ENCODE measurements around the gene CEACAM19.

Gene CEACAM19

DNA sequence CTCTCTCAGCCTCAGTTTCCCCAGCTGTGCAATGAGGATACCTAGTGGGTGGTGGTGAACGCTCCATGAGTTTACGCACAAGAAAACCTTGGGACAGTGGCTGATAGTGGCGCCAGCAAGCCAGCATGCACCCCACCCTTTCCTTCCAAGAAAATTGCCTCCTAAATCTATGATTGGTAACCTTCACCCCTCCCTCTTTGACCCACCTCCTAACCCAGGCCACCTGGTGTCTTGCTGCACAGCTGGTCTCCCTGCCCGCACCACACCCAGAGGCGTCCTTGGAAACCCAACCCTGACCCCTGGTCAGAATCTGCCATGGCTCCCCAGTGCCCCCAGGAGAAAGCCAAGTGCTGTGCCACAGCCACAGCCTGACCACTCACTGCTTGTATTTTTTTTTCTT is 54.4 kb downstream of the CEACAM19 start:
- DNase-seq: no peak

GRCh38 chr19:44726465-44726864 is 55.2 kb downstream of the CEACAM19 start:
- no peak for DNase-seq

GRCh38 chr19:44728178-44728577 is 56.9 kb downstream of the CEACAM19 start:
- no peak for DNase-seq

DNA sequence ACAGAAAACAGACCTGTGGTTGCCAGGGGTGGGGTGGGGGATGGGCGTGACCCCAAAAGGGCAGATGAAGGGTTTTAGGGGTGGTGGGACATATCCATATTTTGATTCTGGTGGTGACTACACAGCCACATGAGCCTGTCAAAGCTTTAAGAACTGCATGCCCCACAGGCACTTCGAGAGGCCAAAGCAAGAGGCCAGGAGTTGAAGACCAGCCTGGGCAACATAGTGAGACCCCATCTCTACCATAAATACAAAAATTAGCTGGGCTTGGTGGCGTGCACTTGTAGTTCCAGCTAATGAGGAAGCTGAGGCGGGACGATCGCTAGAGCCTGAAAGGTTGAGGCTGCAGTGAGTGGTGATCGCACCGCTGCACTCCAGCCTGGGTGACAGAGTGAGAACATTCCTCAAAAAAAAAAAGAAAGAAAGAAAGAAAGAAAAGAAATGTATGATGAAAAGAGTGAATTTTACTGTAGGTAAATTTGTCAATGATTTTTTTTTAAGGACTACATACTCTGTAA is 58.3 kb downstream of the CEACAM19 start:
- no peak for DNase-seq

- DNase-seq: no peak
These were observed 59.8 kb downstream of the CEACAM19 start for GRCh38 chr19:44731081-44731480.

GRCh38 chr19:44731622-44732021 is 60.3 kb downstream of the CEACAM19 start:
- DNase-seq: no peak

GRCh38 chr19:44732235-44733014 is 61.1 kb downstream of the CEACAM19 start:
- no peak for DNase-seq

Measured in NCI-H510A treated with DMSO at 0.1 percent for 48 hours (cell line).